ENCODE measurements around the gene HYLS1.

Gene HYLS1

DNA sequence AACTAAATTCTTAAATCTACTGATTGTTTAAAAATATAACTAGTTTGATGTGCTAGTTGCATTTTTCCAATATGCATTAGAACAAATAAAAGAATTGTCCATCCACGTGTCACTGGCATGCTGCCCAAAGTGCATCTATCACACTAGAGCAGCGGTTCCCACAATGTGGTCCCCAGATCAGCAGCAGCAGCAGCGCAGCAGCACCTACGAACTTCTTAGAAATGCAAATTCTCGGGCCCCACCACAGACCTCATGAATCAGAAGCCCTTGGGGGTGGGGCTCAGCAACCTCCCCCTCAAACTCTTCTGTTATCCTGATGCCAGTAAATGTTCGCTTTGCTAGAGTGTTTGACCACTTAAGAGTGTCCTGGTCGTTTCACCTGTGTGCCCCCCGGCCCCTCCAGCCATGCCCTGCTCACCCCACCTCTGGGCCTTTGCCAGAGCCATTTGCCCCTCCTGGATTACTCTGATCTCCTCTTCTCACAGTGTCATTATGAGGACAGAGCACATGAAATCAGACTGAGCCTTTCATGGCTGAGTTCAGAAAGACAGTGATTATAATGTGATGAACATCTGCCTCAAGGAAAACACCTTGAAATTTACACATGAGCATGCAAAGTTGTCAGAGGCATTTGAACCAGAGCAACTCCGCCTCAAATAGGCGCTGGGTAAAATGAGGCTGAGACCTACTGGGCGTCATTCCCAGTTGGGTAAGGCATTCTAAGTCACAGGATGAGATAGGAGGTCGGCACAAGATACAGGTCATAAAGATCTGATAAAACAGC lies 45.8 kb downstream of the HYLS1 start:
- no peak for DNase-seq (ENCODE audit: low spot score)

DNA sequence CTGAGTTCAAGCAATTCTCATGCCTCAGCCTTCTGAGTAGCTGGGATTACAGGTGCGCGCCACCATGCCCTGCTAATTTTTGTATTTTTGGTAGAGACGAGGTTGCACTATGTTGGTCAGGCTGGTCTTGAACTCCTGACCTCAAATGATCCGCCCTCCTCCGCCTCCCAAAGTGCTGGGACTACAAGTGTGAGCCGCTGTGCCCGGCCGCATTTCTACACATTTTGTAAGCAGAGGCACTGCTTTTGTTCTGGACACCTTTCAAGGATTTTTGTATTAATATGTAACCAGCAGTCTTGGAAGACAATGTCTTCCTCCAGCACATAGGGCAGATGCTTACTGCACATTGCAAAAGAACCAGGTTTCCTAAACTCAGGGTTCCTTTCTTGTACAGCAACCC lies 47.0 kb downstream of the HYLS1 start:
- DNase-seq (ENCODE audit: low spot score) = no peak

DNA sequence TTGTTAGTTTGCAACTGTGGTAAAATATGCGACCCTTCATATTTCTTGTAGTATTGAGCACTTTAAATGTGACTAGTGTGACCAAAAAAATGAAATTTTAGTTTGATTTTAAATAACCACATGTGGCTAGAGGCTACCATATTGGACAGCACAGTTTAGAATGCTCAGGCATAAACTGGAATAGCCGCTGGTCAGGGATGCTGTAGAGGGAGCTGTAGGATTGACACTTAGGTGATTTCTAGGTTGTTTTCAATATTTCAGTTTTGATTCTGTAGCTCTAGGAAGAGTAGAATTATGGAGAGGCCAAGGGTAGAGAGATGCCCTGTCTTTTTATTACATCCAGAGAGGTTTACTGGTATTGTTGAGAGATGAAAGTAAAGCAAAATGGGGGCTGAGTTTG lies 47.6 kb downstream of the HYLS1 start:
- DNase-seq (ENCODE audit: low spot score) = no peak

DNA sequence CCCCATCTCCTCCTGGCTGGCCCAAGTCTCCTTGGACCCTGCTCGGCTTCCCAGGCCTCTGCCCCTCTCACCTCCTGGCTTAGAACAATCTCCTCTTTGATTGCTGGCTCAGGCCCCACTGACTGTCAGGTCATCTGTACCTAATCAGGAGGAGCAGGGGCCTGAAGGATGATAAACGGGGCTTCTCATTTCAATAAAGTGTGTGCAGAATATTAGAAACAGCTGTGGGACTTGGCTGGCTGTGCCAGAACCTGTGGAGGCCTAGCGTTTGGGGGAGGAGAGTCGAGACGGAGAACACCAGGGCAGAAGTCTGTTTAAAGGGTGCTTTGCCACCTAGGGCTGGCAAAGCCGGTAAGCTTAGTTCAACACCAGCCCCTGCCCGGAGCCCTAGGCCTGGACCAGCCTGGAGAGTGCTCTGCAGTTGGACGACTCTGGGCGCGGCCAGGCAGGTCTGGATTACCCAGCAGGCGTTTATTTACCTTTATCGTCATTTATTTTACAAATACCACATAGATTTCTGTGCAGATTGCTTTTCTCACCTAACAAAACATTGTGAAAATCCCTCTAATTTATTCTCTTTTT lies 48.2 kb downstream of the HYLS1 start:
- DNase-seq (ENCODE audit: low spot score) = no peak

DNA sequence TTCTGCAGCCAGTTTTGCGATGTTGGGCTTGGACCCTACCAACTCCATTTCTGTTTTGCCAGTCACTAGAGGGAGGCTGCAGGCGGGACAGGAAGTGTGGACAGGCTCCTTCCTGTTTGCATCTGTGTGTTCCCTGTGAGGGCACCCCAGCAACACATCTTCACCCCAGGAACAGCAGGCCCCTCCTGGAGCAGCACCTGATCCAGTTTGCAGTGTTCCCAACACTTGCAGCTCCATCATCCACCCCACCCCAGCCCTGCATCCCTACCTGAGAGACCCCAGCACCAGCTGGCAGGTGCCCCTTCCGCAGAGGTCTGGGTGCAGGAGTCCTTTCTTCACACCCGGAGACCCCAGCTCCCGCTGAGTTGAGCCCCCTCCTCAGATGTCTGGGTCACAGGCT lies 51.0 kb downstream of the HYLS1 start:
- no peak for DNase-seq (ENCODE audit: low spot score)

DNA sequence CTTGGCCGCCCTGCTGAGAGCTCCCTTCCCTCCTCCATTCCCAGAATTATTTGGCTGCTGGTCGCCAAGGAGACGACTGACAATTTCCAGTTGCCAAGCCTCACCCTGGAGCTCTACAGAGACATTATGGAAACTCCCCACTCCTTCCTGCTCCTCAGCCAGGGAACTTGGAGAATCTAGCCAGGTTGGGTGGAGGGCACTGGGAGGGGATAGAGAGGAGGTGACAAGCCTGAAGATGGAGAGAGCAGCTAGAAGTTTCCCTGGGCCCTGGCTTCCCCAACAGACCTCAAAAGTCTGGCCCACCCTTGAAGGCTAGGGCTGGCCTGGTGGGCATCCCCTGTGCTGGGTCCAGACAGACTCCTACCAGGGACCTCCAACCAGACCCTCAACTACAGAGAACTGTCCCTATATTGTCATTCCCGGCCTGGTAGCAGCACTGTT lies 51.6 kb downstream of the HYLS1 start:
- no peak for DNase-seq (ENCODE audit: low spot score)

DNA sequence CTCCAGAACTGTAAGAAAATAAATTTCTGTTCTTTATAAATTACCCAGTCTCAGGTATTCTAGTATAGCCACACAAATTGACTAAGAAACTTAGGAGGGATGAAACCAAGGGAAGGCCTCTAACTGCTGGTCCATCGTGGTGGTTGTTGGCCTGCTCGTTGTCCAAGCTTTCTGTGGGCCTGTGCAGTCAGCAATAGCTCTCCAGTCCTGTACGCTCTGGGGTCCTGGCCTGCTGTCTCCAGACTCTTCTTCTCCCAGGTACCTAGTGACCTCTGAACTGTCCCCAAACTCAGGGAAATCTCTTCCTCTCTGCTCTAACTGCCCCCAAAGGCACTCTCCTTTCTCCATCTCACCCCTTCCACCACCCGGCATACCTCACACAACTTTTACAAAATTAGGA lies 52.7 kb downstream of the HYLS1 start:
- no peak for DNase-seq (ENCODE audit: low spot score)

DNA sequence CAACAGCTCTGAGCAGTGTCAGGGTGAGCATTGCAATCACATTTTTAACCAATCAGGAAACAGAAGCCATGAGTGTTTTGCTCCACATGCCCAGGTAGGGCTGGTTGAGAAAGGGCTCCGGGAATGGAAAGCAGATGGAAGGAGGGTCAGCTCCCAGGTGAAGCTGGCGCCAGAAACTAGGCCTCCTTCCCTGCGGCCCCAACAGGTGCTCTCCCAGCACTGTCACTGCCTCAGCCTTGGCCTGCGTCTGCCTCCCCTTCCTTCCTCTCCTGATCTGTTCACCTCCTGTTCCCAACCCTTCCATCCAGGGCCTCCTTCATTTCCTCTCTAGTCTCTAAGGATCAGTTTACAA lies 53.8 kb downstream of the HYLS1 start:
- no peak for DNase-seq (ENCODE audit: low spot score)

DNA sequence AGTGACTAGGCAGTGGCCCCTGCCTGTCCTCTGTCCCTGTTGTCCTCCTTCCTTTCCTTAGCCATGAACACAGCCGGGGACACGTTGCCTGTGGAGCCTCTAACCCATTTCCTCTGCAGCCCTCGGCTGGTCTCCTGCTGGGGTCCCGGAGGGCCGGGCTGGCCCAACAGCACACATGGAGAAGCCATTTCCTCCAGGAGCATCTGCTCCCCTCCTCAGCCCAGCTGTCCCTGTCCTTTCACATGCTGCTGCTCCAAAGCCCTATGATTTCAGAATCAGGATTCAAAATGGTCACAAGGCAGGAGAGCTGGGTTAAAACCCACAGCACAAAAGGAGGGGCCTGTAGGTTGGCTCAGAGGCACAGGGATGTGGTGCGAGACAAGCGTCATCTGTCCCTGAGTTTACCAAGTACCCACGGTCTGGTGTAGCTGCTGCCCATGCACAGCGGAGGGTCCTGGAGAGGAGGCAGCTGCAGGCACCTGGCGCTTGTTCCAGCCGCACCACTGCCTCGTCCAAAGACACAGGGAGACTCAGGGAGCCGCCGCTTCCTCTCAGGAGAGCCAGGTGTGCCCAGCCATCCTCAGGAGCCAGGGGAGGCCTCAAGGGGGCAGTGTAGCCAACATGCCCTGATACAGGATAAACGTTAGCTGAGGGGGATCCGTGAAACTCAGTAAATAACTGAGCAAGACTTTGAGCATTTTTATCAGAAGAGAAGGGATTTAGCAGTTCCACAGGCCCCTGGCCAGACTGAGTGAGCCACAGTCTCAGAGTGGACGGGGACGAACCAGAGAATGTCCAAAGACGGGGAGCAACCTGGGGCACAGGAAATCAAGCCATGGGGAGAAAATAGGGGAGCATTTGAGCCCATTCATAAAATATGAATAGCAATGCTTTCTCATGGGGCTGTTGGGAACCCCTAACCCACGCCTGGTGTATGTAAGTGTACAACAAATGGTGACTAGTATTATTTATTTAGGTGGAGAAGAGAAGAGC lies 54.4 kb downstream of the HYLS1 start:
- DNase-seq (ENCODE audit: low spot score) = peak; percentile 92

DNA sequence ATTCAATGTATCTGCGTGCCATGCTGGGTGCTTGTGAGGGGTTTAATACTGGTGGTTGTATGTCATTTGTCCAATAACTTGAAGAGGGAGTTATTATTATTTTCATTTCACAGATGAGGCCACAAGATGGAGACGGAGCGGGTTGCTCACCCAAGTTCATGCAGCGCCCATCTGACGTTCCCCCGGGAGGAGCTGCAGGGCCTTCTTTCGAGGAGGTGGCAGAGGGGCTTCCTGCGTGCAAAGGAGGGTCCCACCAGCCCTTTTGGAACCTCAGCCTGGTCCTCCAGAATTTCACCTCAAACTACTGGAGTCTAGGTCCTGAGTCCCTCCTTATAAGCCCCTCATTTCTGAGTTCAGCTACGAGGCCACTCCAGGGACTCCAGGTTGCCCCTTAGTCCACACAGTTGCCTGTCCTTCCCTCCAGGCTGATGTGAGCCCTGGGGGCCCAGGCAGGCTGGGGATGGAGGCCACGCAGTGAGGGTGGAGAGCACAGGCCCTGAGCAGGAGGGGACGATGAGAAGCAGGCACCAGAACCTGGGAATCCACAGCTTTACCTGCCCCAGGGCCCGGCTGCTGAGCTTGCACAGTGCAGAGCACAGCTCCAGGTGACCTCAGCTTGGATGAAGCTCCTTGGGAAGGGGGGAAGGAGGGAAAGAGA lies 55.4 kb downstream of the HYLS1 start:
- DNase-seq (ENCODE audit: low spot score) = no peak

DNA sequence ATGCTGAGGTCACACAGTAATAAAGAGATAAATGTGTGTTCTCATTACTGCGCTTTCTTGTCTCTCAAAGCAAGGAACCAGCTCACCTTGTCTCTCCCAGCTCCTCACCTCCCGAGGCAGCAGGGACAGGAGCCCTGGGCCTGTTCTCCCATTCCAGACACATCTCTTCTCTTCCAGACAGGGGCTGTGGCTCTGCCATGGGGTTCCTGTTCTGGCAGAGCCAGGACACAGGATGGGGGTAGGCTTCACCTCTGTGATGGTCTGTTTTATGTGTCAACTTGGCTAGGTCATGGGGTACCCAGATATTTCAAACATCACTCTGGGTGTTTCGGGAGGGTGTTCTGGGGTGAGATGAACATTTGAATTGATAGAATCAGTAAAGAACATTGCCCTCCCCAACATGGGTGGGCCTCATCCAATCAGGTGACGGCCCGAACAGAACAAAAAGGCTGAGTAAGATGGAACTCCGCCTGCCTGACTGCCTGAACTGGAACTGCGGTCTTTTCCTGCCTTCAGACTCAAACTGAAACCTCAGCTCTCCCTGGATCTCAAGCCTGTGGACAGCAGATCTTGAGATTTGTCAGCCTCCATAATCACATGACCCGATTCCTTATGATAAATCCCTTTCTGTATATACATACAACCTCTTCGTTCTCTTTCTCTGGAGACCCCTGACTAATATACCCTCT lies 56.3 kb downstream of the HYLS1 start:
- no peak for DNase-seq (ENCODE audit: low spot score)

DNA sequence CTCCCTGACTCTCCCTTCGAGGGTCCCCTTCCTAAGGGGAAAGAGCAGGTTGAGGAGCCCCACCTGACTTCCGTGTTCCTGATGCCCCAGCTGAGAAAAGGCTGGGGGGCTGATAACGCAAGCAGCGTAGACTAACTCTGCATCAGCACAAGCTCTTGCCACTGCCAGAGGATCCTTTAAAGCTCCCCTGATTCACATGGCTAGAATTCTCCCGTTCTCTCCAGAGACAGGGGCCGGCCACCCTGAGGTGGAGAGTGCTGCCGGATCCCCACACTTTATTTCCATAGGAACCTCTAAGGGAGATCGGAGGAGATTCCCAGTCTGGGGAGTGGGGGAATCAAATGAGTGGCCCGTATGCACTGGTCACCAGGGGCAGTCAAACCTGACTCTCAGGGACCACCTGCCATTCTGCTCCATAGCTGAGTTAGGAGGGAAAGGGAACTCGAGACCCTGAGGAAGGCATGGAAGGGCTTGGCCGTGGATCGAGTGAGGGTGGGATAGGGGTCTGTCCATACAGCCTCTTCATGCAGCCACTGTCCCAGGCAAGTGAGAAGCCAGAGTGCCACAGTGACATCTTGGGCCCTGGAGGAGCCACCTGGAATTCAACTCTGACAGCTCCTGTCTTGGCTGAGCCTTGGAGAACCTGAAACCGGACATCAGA lies 57.0 kb downstream of the HYLS1 start:
- DNase-seq (ENCODE audit: low spot score) = no peak

DNA sequence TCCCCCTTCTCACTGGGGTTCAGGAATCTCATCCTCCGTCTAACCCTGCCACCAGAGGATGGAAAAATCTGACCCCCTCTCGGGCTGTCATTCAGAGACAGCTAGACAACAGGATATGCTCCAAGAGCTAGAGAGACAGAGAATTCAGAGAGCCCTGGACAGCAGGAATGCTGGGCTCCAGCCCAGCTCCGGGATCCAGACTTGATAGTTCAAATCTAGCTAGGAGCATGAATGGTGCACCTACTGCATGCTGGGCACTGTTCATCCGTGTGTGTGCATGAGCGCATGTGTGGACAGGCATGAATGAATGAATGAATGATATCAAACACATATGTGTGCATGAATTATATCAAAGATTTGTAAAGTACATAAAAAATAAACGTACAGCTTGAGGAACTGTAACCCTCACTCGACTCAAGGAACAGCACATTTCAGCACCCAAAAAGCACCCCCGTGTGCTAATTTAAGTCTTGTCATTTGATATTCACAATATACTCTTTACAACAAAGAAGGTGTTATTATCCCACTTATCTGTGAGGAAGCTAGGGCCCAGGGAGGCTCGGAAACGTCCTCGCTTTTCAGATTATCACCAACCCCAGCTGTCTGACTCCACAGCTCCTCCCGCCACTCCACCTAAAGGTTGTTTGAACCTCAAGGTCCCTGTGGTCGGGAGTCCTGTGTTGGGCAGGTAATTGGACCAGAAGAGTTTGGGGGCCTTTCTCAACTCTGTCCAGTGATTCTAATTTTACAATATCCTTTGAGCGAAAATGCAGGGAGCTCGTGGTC lies 57.7 kb downstream of the HYLS1 start:
- DNase-seq (ENCODE audit: low spot score) = no peak

DNA sequence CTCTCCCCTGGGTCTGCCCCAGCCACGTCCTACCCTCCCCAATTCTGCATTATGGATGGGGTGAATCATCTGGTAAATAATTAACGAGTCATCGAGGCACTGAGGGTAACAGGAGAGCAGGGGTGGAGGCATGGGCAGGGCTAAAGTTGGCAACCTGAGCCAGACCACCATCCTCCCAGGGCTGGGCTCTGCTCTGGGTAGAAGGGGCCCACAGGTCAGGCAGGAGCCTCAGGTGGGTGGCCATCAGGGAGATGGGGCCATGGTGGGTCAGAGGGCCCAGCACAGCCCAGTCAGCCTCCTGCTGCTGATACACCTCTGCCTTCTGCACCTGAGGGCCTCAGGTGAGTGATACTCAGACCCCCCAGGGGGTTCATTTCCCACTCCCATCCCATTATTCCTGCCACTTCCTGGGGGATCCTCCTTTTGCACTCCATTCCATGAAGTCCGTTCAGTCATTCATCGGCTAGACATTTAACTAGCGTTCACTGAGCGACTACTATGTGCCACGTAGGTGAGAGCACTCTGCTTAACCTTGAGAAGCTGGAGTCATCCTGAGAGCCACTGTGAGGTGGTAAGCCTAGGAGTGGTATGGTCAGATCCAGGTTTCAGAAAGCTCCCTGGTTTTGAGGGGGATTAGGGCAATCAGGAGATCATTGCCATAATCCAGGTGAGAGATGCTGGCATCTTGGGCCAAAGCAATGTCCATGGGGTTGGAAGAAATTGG lies 58.5 kb downstream of the HYLS1 start, which contains the start of gene VSIG10L2:
TSS of gene VSIG10L2 (plus strand) at position 248 of the 724 bp plus-strand sequence. CDS start at position 260, 12 bp downstream.
- no peak for DNase-seq (ENCODE audit: low spot score)

DNA sequence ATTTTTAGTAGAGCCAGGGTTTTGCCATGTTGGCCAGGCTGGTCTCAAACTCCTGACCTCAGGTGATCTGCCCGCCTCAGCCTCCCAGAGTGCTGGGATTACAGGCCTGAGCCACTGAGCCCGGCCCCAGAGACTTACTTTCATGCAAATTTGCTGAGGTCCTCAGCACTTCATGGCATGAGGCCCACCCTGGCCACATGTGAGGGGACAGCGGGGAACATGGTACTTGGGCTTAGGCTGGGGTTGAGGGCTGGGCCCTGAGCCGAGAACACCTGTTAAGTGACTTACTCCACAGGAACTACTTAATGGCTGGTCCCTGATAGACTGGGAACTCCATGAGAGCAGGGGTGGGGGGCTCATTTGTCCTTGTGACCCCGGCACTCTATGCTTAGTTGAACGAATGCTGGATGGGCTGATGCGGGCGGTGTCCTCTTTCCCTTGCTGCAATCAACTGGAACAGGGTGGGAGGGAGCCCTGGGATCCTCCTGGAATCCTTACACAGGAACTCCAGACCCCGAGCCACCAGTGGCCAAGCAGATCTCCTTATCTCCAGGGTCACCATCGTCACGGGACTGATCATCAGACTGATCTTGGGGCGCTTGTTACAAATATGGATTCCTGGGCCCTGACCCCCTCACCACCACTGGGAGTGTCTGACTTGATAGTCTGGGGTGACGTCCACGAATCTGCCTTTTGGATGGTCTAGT lies 59.4 kb downstream of the HYLS1 start:
- DNase-seq (ENCODE audit: low spot score) = no peak

DNA sequence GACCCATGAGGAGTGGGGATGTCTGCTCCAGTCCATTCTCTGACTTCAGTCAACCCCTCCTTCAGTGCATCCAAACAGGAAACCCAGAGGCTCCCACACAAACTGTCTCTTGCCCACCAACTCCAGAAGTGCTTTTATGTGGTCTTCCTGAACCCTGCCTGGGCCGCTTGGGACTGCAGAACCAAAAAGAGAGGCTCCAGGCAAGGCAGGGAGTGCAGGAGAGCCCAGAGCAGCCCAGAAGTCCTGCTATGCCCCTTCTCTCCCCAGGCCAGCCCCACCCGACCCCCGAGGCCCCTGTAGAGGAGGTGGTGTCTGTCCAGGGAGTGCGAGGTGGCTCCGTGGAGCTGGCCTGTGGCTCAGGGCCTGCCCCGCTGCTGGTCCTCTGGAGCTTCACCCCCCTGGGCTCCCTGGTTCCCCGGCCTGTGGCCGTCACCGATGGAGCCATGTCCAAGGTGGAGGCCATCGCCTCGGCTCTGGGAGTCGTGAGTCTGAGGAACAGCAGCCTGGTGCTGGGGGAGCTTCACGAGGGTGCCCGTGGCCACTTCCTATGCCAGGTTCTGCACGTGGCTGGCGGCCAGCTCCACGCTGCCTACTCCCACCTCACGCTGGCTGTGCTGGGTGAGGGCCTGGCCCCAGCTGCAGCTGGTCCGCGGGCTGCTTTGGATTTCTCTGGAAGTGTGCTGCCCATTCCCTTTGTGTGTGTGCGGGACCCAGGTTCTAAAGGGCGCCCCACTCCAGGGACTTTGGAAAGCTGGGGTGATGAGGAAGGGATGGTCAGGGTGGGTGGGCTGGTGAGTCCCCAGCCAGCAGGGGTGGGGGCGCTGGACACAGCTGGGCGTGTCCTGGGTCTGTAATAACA lies 60.2 kb downstream of the HYLS1 start:
- DNase-seq (ENCODE audit: low spot score) = no peak

DNA sequence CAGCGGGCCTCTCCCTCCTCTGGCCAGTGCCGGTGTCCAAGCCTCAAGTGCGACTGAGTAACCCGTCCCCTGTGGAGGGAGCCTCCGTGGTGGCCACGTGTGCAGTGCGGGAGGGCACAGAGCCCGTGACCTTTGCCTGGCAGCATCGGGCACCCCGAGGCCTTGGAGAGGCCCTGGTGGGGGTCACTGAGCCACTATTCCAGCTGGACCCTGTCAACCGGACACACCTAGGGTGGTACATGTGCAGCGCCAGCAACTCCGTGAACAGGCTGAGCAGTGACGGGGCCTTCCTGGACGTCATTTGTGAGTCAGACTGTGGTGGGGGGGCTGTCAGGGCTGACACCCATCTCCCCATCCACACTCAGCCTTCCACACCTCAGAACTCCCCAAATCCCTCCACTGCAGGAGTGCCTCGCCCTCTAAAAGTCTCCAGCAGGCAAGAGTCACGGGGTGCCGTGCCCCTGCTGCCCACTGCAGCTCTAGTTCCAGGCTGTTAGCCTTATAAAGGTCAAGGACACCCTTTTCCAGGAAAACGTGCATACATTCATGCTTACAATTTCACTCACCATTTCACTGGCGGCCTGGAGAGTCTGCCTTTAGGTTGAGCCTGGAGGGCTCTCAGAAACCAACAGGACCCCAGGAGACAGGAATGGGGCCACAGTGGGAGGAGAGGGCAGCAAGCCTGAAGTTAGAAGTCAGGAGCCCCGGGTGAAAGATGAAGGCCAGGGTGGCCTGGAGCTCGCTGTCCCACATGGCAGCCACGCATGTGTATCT lies 61.0 kb downstream of the HYLS1 start:
- no peak for DNase-seq (ENCODE audit: low spot score)

All from HuH-7 (cell line).